ENCODE results near the gene L3MBTL1.

The L3MBTL1 gene

DNA sequence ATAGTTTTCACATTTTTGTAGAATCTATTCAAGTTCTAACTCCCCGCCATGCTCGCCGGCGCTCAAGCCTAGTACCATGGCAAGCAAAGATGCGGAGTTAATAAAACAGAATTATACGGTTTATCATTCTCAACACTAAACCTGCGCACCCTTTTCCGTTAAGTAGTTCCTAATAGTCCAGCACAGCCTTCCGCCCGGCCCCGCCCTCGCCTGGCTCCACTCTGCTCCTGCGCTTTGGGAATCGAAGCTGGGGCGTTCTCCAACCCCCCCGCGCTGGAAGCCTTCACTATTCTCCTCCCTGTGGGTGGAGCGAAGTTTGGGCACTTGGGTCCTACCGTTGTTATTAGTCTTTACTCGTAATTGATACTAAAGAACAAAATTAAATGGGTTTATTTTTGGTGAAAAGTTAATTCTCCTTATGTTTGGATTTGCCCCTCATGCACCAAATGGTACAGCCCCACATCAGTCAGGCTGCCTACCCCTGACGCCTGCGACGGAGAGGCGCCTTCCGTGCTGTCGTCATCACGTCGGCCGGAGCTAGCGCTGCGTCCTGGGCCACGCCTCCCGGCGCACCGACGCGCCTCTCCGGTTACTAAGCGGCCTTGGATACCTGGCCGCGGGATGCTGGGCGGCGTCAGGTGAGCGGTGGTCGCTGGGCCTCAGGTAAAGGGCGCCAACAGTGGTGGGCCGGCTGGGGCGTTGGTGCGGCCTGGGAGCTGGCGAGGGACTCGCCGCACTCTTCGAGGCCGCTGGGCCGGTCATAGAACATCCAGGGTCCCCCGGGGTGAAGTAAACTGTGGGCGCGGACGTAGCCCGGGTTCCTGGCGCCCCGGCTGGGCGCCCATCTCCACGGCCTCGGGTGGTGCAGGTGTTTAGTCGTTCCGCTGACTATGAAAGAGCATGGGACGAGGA is 83.2 kb downstream of the L3MBTL1 start, which contains the start of gene IFT52:
Gene IFT52 (plus strand): TSS at position 546 of the 912 bp plus-strand sequence. CDS start 3,762 bp downstream, outside the sequence.
- Histone ChIP-seq H3K9me2 (replicated peaks; ENCODE audit: insufficient read depth, low read length) (no peaks in the 10 kb centered on the region), H3K79me2 (ENCODE audit: low read length) (peaks cover 19% of the 10 kb centered on the region), H3F3A (ENCODE audit: insufficient read depth, low read length) (no peaks in the 10 kb centered on the region), H3K27ac (ENCODE audit: low read length) (peak within 1 kb of the TSS; percentile 72), H3K9me3 (replicated peaks; ENCODE audit: insufficient read depth, low read length) (no peaks in the 10 kb centered on the region), H3K4me2 (ENCODE audit: low read depth, low read length) (peak within 1 kb of the TSS; percentile 93), H3K36me3 (replicated peaks; ENCODE audit: insufficient read depth, low read length) (no peaks in the 10 kb centered on the region), H3K27me3 (replicated peaks; ENCODE audit: insufficient read depth, low read length) (no peaks in the 10 kb centered on the region), H3K4me1 (ENCODE audit: low read length) (peaks cover 3% of the 10 kb centered on the region; the same call in 1 of the 2 replicates), H2AFZ (ENCODE audit: low read length) (peak within 1 kb of the TSS; percentile 96), H4K20me1 (ENCODE audit: insufficient read depth, low read length) (no peaks in the 10 kb centered on the region), H3K9ac (ENCODE audit: low read length) (peak within 1 kb of the TSS; percentile 83), H3K4me3 (ENCODE audit: low read length) (peak within 1 kb of the TSS; percentile 84)
- DNase-seq = peak; percentile 96
- TF ChIP-seq, protein P1, sequence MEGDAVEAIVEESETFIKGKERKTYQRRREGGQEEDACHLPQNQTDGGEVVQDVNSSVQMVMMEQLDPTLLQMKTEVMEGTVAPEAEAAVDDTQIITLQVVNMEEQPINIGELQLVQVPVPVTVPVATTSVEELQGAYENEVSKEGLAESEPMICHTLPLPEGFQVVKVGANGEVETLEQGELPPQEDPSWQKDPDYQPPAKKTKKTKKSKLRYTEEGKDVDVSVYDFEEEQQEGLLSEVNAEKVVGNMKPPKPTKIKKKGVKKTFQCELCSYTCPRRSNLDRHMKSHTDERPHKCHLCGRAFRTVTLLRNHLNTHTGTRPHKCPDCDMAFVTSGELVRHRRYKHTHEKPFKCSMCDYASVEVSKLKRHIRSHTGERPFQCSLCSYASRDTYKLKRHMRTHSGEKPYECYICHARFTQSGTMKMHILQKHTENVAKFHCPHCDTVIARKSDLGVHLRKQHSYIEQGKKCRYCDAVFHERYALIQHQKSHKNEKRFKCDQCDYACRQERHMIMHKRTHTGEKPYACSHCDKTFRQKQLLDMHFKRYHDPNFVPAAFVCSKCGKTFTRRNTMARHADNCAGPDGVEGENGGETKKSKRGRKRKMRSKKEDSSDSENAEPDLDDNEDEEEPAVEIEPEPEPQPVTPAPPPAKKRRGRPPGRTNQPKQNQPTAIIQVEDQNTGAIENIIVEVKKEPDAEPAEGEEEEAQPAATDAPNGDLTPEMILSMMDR (IDR thresholded peaks at IDR 0.05; ENCODE audit: low read length) = no peak
- TF ChIP-seq EZH2phosphoT487 (IDR thresholded peaks at IDR 0.05; ENCODE audit: low read length) = no peak
- TF ChIP-seq EZH2 (optimal IDR thresholded peaks at IDR 0.05; ENCODE audit: low read depth, low read length) = no peak
